AG09319 (cell line): ENCODE measurements around the gene MBOAT1.
"Not testable (repeated sequence)": the region's sequence is repeated elsewhere in the genome, so short reads cannot be mapped to it uniquely, and the experiment has no call there.

ENCODE experiments used
- DNase-seq: peaks from one replicate; pipeline ENCODE4 v3.0.0-alpha.2; 2010; ENCODE audit warnings: low read depth; ENCODE audit errors: extremely low read depth
- CTCF ChIP-seq: IDR thresholded peaks from 2 replicates; pipeline ENCODE4 v1.5.1; 2011; ENCODE audit warnings: low read depth, mild to moderate bottlenecking, inconsistent platforms, low read length, moderate library complexity

The MBOAT1 gene

GRCh38 chr6:20188630-20189075 lies 23.6 kb downstream of the MBOAT1 start:
- no peak for TF ChIP-seq CTCF
- DNase-seq, result no peak

- peak; percentile 29 for DNase-seq
Measured at GRCh38 chr6:20186981-20187380, 25.3 kb downstream of the MBOAT1 start.

GRCh38 chr6:20183706-20184105 lies 28.6 kb downstream of the MBOAT1 start:
- no peak for DNase-seq
- no peak for TF ChIP-seq CTCF

More at GRCh38 chr6:20186981-20187380, 25.3 kb downstream of the MBOAT1 start:
- no peak for TF ChIP-seq CTCF

GRCh38 chr6:20182926-20183521 lies 29.2 kb downstream of the MBOAT1 start:
- no peak for TF ChIP-seq CTCF
- no peak for DNase-seq

- TF ChIP-seq CTCF, result no peak
- DNase-seq, result no peak
Measured at GRCh38 chr6:20182069-20182468, 30.2 kb downstream of the MBOAT1 start.

GRCh38 chr6:20180935-20181334 lies 31.3 kb downstream of the MBOAT1 start:
- TF ChIP-seq CTCF, result no peak

GRCh38 chr6:20179287-20180045 lies 32.8 kb downstream of the MBOAT1 start:
- not testable (repeated sequence) for DNase-seq

More at GRCh38 chr6:20180935-20181334, 31.3 kb downstream of the MBOAT1 start:
- no peak for DNase-seq
